HG03095 (cell line): Measurements from ENCODE around the gene PKN2.
"Not testable (repeated sequence)": the region's sequence is repeated elsewhere in the genome, so short reads cannot be mapped to it uniquely, and the experiment has no call there.

Experiments used
- ATAC-seq: cut with Tn5 transposase; IDR thresholded peaks from one replicate; pipeline ENCODE4 v1.9.1; 2021; ENCODE audit warnings: moderate library complexity; ENCODE audit not compliant: unreplicated experiment

The PKN2 gene

DNA sequence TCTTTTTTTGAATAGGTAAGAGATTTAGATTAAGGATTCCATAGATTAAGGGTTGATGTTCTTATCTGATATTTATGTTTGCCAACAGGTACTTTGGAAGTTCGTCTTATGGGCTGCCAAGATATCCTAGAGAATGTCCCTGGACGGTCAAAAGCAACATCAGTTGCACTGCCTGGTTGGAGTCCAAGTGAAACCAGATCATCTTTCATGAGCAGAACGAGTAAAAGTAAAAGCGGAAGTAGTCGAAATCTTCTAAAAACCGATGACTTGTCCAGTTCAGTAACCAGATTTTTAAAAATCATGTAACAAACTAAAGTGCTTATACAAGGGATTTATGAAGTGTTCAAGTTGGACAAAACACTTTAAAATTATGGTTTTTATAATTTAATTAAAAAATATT is 100.5 kb downstream of the PKN2 start:
- ATAC-seq = no peak

DNA sequence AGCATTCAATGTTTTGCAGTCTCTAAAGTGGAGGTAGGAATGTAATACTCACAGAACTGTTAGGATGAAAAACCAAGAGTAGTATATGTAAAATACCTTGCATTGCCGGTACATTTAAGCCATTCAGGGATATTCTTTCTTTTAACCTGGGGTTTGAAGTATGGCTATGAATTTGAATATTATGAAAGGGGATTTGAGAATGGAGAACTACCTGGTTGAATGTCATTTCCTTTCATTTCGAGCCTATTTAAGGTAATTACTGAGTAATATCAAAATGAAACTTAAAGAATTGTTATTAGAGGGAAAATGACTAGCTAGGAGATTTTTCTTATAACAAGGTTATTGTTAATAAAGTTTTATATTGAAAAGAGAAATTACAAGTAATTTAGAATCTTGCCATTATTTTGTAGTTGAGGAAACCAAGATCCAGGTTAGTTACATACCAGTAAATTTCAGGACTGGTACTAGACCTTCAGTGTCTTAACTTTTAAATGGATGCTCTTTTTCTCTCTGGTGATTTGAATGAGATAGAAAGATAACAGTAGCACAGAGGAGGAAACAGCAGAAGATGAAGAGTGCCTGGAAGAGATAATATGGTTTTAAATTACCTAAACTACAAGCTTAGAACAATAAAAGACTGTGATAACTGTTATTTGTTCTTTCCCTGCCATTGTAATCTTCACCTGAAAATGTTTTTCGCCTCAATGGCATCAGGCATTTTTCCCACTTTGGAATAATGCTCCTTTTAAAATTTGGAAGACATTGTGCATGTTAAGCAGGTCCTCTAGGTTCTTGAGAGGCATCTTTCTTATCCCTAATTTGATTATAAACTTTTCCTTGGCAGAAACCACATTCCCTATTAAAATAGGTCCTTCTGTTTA is 103.2 kb downstream of the PKN2 start:
- no peak for ATAC-seq

DNA sequence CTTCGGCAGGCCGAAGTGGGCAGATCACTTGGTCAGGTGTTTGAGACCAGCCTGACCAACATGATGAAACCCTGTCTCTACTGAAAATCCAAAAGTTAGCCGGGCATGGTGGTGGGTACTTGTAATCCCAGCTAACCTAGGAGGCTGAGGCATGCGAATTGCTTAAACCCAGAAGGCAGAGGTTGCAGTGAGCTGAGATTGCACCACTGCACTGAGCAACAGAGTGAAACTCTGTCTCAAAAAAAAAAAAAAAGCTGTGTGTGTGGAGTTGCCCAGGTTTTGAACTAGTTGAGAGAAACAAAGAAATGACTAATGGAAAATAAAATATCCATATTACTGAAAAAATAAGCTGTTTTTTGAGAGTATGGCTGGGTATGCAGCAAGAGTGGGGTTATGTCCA is 107.1 kb downstream of the PKN2 start:
- no peak for ATAC-seq

DNA sequence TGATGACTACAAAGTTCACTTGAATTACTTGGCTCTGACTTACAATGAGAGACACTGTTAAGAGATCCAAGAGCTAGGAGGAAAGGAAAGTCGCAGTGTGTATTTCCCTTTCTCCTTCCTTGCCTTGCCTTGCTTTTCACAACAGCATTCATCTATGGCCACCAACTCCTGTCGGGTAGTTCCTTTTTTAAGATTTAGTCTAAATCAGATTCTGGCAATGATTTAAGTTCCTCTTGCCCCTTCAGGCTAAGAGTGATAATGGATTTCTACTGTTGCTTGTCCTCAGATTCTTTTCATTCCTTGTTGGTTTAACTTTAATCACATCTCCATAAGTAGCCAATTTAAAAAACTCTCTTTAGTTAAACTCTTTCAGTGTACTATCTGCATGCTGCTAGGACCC is 115.4 kb downstream of the PKN2 start:
- no peak for ATAC-seq

DNA sequence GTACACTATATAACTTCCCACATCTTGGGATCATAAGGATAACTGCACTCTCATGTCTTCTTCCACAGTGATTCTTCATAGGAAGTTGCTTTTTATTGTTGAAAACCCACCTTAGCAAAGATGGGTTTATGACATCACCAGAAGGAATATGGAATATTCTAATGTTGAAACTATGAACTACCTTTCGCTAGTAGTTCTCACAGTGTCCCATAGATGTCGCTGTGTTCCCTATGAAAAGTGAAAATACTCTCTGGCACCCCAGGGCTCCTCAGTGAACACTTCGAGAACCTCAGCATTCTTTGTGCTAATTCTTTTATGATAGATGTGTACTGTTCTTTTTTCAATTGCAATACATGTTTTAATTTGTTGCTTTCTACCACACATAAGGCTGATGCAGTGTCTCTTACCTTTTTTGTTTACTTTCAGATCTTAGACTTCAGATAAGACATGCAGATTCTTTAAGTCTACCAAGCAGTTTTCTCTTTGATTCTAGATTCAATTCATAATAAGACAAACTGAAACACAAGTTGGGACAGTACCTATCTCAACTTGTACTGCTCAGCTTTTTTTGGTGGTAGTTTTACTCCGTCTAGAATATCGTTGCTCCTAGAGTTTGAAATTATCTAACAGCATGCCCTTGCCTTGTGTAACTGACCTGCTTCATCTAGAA is 116.4 kb downstream of the PKN2 start:
- ATAC-seq = no peak

DNA sequence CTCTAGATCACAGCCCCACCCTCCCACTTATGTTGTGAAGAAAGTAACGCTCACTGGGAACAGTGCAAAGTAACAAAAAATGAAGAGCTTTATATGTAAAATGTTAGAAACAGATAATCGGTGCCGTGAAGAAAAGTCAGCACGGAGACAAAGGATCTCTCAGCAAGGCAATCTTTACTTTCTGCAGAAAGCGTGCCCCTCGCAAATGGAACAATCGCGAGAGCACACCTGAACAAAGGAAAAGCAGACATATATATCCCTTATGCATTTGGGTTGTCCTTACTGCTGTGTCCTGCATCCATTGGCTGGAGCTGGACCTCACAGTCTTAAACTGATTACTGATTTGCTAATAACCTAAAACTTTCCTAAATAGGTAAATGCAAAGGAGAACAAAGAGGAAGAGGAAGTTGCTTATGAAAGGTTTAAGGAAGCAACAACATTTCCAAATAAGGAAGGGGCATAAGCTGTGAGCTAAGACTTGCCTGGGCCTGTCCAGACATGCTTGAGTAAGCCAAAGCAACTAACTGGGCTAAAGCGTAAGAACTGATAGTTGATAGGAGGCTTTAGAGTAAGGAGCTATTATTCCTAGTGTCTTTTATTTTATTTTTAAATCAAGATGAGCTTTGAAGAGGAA is 117.6 kb downstream of the PKN2 start:
- no peak for ATAC-seq

DNA sequence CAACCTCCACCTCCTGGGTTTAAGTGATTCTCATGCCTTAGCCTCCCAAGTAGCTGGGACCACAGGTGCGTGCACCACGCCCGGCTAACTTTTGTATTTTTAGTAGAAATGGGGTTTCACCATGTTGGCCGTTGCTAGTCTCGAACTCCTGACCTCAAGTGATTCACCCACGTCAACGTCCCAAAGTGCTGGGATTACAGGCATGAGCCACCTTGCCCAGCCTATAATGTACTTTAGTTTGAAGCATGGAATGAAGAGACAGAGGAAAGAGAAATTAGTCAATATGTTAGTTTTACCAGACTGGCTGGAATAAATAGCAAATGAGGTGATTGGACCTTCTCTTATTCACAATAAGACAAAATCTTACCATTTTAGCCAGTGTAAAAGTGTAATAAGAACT is 118.3 kb downstream of the PKN2 start:
- no peak for ATAC-seq

DNA sequence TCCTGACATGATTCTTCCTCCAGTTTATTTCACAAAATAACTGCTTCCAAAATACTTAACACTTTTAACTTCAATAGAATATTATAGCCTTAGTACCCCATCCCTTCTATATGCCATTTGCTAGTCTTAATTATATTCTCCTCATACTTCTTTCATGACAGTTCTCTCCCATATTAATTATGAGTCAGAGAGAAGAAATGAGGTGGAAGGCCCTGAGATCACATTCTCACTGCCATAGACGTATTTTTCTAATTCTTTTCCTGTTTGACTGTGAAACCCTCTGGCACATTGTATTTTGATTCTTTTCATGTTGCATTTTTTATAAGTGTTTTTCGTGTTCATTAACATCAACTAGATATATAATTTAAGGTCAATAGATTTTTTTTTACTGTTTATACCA is 118.9 kb downstream of the PKN2 start:
- no peak for ATAC-seq

DNA sequence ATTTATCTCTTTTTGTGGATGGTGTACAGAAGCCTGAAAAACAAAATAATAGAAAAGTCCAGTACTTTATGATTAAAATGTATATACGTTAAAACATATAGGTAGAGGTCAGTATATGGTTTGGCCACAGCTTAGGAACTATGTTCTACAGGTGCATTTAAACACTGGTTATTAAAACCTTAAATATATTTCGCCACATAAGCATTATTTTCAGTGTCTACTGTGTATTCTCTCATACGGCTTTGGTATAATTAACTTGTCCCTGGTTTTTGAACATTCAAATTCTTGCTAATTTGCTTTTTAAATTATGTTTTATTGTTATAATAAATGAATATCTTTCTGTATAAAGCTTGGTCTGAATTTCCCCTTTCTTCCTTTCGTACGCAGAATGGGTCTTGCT is 119.4 kb downstream of the PKN2 start:
- no peak for ATAC-seq

DNA sequence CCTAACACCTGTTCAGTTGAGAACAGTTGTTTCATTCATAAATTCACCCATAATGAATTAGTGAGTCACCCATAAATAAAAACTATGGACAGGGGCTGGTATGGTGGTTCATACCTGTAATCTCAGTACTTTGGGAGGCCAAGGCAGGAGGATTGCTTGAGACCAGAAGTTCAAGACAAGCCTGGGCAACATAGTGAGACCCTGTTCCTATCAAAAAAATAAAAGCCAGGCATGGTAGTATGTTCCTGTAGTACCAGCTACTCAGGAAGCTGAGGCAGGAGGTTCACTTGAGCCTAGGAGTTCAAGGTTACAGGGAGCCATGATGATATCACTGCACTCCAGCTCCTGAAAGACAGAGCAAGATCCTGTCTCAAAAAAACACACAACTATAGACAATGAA is 128.3 kb downstream of the PKN2 start:
- no peak for ATAC-seq

DNA sequence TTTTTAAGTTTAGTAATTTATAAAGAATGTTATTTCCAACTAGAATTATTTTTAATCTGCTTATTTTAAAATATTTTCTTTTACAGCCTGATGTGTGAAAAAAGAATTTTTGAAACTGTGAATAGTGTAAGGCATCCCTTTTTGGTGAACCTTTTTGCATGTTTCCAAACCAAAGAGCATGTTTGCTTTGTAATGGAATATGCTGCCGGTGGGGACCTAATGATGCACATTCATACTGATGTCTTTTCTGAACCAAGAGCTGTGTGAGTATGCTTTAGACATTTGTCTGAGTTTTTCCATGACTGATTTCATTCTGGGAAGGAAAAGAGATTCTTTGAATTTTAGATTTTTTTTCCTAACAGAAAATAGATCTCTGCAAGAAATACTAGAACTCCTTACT is 129.4 kb downstream of the PKN2 start:
- ATAC-seq = no peak

DNA sequence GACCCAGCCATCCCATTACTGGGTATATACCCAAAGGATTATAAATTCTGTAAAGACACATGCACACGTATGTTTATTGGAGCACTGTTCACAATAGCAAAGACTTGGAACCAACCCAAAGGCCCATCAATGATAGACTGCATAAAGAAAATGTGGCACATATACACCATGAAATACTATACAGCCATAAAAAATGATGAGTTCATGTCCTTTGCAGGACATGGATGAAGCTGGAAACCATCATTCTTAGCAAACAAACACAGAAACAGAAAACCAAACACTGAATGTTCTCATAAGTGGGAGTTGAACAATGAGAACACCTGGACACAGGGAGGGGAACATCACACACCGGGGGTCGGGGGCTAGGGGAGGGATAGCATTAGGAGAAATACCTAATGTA is 135.6 kb downstream of the PKN2 start:
- not testable (repeated sequence) for ATAC-seq

DNA sequence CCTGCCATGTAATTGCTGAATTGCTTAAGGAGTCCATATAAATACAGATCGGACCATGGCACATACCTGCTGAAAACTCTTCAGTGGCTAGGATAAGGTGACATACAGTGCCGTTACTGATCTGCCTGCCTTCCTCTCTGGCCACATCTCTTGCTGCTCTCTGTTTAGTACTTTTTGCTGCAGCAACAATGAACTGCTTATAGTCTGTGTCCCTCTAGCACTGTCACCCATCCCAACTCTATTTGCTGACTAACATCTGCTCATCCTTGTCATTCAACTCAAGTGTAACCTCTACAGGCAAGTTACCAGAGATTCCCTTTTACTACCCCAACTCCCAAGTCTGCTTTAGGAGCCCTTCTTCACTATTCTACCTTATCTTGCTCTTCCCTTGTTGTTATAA is 141.6 kb downstream of the PKN2 start:
- no peak for ATAC-seq

DNA sequence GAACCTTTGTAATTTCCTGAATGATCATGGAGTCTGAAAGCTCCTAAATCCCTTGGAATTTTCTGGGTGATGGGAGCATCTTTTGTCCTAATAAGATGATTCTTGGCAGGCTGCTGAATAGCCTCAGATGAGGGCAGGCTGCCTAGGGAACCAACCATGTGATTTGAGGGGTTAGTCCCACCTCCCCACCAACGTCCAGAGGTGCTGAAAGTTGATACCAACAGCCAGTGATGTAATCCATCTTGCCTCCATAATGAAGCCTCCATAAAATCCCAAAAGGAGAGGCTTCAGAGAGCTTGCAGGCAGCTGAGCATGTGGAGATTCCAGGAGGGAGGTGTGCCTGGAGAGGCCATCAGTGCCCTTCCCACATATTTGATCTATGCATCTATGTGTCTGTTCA is 163.6 kb downstream of the PKN2 start:
- ATAC-seq = no peak

DNA sequence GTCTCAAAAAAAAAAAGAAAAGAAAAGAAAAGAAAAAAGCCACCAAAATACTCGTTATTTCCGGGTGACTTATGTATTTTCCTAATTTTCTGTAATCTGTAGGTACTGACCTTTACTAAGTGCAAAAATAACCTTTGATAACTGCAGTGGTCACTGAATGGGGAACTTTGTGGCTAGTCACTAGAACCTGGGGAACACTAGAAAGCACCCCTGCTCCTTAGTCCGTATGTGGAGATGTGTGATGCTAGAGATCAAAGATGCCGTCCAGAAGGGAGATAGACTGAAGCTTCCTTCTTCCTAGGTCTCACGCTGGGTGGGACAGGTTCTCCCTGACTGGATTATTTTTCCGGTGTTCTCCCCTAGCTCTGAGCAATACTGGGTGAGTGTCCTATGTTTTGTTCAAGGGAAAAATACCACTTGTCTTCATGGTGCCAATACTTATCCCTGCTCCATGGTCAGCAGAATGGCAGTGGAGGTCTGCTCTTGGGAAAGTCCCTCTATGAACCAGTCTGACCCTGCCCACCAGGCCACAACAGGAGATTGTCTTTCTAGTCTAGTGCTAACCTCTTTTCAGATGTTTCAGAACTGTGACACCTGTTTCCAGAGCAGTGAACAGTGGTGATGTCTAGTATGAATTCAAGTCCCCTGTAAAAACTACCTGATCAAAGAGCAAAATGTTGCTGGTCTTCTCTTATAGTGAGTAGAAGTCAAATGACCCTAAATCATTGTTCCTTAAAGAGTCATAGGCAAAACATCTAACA is 167.4 kb downstream of the PKN2 start:
- ATAC-seq = no peak

DNA sequence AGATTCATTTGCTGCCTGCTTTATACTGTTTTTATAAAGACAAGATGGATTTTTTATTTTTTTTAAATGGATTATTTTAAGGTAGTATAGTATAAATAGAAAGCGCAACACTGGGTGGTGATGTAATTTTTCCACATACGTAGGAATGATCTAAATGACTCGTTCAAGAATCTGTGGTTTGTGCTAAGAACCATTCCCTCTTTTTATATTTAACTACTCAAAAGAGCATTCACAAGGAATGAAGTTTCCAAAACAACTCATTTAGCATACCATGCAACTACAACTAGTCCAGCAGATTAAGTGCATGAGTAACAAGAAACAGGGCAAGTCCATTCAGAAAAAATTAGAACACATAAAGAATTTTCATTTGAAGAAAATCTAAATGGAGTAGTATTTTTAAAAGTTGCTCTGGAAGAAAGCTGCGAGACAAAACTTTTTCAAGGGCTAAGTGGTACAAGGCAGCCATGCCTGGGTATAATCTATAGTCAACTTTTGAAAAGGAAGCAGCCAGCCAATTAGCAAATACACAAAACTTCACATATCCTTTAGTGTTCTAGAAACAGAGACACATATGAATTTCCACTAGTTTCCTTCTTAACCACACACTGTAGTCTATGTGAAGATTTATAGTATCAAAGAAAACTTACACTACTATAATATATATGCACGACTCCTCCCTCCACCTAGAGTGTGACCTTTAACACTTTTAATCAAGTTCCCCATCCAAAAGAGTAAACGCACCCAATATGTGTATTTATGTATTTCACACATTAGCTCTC is 183.9 kb downstream of the PKN2 start:
- ATAC-seq = no peak

DNA sequence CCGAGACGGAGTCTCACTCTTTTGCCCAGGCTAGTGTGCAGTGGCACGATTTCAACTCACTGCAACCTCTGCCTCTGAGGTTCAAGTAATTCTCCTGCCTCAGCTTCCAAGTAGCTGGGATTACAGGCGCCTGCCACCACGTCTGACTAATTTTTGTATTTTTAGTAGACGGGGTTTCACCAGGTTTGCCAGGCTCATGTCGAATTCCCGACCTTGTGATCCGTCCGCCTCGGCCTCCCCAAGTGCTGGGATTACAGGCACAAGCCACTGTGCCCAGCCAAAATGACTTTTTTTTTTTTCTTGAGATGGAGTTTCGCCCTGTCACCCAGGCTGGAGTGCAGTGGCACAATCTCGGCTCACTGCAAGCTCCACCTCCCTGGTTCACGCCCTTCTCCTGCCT is 185.6 kb downstream of the PKN2 start:
- not testable (repeated sequence) for ATAC-seq

DNA sequence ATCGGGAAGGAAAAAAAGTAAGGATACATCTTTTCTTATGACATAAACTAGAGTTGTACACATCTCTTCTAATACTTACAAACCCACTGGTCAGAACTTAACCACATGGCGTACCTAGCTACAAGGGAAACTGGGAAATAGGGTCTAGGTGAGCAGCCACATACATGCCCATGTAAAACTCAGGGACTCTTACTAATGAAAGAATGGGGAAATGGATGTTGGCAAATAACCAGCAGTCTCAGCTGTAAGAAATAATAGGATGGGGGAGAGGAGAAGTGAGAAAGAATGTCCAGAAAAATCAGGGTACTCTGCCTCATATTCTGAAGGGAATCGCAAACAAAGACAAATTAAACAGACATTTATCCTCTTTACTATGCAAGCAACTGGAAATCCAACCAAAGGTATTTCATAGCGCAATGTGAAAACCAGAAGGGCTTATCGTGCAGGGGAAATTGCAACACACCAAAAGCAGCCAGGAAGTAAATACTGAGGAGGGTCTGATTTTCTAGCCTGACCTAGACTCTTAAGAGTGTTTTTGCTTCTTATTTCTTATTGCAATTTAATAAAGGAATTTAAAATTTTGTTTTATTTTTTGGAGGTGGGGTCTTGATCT is 189.8 kb downstream of the PKN2 start:
- ATAC-seq = no peak

DNA sequence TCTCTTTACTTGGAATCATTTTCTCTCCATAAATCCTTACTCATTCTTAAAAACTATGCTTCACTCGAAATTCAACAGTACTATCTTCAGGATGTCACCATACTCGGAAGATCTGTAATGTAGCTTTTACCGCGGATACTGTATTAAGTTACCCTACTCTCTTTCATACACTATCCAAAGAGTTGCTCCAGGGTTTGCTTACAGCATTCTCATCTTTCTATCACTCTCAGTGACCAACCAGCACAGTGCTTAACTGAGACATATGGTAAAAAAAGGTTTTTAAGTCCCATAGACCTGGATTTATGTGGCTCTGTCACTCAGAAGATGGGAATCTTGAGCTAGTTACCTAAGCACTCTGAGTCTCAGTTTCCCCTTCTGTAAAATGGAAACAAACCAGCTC is 191.5 kb downstream of the PKN2 start:
- no peak for ATAC-seq
